Neural progenitor cell (in vitro differentiated cells): Measurements from ENCODE around the gene MTMR4. TPM values are rescaled to one million over a fixed set of nuclear protein-coding genes. Genes with fewer than 3 reads are reported as not detected.

Experiments
- DNase-seq: peaks from one replicate; pipeline ENCODE4 v3.0.0-alpha.2; 2016; ENCODE audit warnings: low spot score
- H2AFZ ChIP-seq: fragments of 200-600 bp; sonication (generic); replicated peaks from 2 replicates; pipeline ENCODE4 v1.6.1; 2016; ENCODE audit warnings: antibody characterized with exemption
- H3F3A ChIP-seq: fragments of 200-600 bp; sonication (generic); 2 replicates; pipeline ENCODE4 v1.6.1; 2016; ENCODE audit warnings: antibody characterized with exemption, low read depth
- H3K27ac ChIP-seq: fragments of 200-600 bp; sonication (generic); 2 replicates; pipeline ENCODE4 v1.5.1; 2016; ENCODE audit warnings: mild to moderate bottlenecking
- H3K27me3 ChIP-seq: fragments of 200-600 bp; sonication (generic); 2 replicates; pipeline ENCODE4 v1.6.1; 2016; ENCODE audit warnings: mild to moderate bottlenecking, moderate library complexity
- H3K36me3 ChIP-seq: fragments of 200-600 bp; sonication (generic); 2 replicates; pipeline ENCODE4 v1.5.1; 2016
- H3K4me1 ChIP-seq: fragments of 200-600 bp; sonication (generic); 2 replicates; pipeline ENCODE4 v1.6.1; 2016; ENCODE audit warnings: mixed run types
- H3K4me2 ChIP-seq: fragments of 200-600 bp; sonication (generic); 2 replicates; pipeline ENCODE4 v1.6.1; 2016
- H3K4me3 ChIP-seq: fragments of 200-600 bp; sonication (generic); 2 replicates; pipeline ENCODE4 v1.5.1; 2016
- H3K79me2 ChIP-seq: fragments of 200-600 bp; sonication (generic); 2 replicates; pipeline ENCODE4 v1.6.1; 2016; ENCODE audit warnings: low read depth
- H3K9ac ChIP-seq: fragments of 200-600 bp; sonication (generic); 2 replicates; pipeline ENCODE4 v1.6.1; 2016
- H3K9me3 ChIP-seq: fragments of 200-600 bp; sonication (generic); 2 replicates; pipeline ENCODE4 v1.5.1; 2016; ENCODE audit warnings: low read depth
- H4K20me1 ChIP-seq: fragments of 200-600 bp; sonication (generic); 2 replicates; pipeline ENCODE4 v1.6.1; 2016; ENCODE audit warnings: low read depth
- H3K27ac Mint-ChIP-seq: 3 replicates; pipeline ENCODE4 v1.8.0; 2021; ENCODE audit warnings: mixed read lengths
- H3K27me3 Mint-ChIP-seq: 2 replicates; pipeline ENCODE4 v1.8.0; 2022; ENCODE audit warnings: low read depth, mild to moderate bottlenecking, inconsistent platforms, moderate library complexity, mixed read lengths; ENCODE audit not compliant: insufficient read depth
- H3K36me3 Mint-ChIP-seq: 3 replicates; pipeline ENCODE4 v1.8.0; 2021; ENCODE audit warnings: mixed read lengths
- H3K4me1 Mint-ChIP-seq: 3 replicates; pipeline ENCODE4 v1.8.0; 2021; ENCODE audit warnings: mixed read lengths
- H3K4me3 Mint-ChIP-seq: 3 replicates; pipeline ENCODE4 v1.8.0; 2021; ENCODE audit warnings: mild to moderate bottlenecking, moderate library complexity, mixed read lengths
- H3K9me3 Mint-ChIP-seq: 3 replicates; pipeline ENCODE4 v1.8.0; 2020; ENCODE audit warnings: mixed read lengths
- EZH2 ChIP-seq: fragments of 200-600 bp; sonication (generic); IDR thresholded peaks from 2 replicates; pipeline ENCODE4 v1.6.1; 2017; ENCODE audit warnings: antibody characterized with exemption, mild to moderate bottlenecking, moderate library complexity
- EZH2phosphoT487 ChIP-seq: fragments of 200-600 bp; sonication (generic); IDR thresholded peaks from 2 replicates; pipeline ENCODE4 v1.6.1; 2017; ENCODE audit warnings: antibody characterized with exemption
- total RNA-seq: library from RNA; depleted of rRNA; stranded (reverse); fragments of >200 nt; gene quantifications from 2 replicates; pipeline ENCODE4 v1.2.3, GENCODE V29; 2015; ENCODE audit warnings: low replicate concordance
- TF ChIP-seq, protein P1 (sequence below): fragments of 200-600 bp; sonication (generic); IDR thresholded peaks from 2 replicates; pipeline ENCODE4 v1.5.1; 2017; ENCODE audit warnings: antibody characterized with exemption, mild to moderate bottlenecking

MTMR4 gene
- total RNA-seq, 1 donor from 2014 or later: 34.0 TPM

DNA sequence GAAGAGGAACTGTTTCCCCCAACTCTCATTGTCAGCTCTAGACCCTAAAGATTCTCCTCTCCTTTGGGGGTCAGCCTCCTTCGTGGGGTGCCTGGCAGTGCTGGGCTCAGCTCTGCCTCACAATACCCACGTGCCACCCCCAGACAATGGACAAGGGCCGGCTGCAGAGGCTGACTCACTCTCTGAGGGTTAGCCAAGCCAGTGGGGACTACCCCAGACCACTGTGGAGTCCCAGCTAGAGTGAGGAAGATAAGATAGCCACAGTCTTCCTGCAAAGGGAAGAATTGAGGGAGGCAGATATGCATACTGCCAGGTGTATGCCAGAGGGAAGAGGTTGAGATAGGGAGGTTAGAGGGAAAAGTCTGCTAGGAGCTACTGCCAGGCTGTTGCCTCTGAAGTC lies 13.5 kb upstream of the MTMR4 start:
- Histone ChIP-seq H3F3A (peaks cover 22% of the 10 kb centered on the region), H4K20me1 (no peaks in the 10 kb centered on the region), H3K36me3 (no peaks in the 10 kb centered on the region), H3K79me2 (no peaks in the 10 kb centered on the region), H3K9me3 (no peaks in the 10 kb centered on the region), H3K9ac (no peak overlapping the region), H3K4me1 (peaks cover 28% of the 10 kb centered on the region), H3K4me3 (no peak overlapping the region), H3K4me2 (no peak overlapping the region), H3K27ac (no peak overlapping the region), H2AFZ (no peak overlapping the region), H3K27me3 (peaks cover 10% of the 10 kb centered on the region)
- no peaks in the 10 kb centered on the region for H3K36me3 Mint-ChIP-seq
- no peak for TF ChIP-seq EZH2
- no peak for TF ChIP-seq EZH2phosphoT487
- TF ChIP-seq, protein P1, sequence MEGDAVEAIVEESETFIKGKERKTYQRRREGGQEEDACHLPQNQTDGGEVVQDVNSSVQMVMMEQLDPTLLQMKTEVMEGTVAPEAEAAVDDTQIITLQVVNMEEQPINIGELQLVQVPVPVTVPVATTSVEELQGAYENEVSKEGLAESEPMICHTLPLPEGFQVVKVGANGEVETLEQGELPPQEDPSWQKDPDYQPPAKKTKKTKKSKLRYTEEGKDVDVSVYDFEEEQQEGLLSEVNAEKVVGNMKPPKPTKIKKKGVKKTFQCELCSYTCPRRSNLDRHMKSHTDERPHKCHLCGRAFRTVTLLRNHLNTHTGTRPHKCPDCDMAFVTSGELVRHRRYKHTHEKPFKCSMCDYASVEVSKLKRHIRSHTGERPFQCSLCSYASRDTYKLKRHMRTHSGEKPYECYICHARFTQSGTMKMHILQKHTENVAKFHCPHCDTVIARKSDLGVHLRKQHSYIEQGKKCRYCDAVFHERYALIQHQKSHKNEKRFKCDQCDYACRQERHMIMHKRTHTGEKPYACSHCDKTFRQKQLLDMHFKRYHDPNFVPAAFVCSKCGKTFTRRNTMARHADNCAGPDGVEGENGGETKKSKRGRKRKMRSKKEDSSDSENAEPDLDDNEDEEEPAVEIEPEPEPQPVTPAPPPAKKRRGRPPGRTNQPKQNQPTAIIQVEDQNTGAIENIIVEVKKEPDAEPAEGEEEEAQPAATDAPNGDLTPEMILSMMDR: no peak
- DNase-seq: no peak
- no peaks in the 10 kb centered on the region for H3K9me3 Mint-ChIP-seq
- H3K27me3 Mint-ChIP-seq: peaks cover 21% of the 10 kb centered on the region
- H3K4me1 Mint-ChIP-seq: peaks cover 16% of the 10 kb centered on the region
- no peak overlapping the region for H3K4me3 Mint-ChIP-seq
- H3K27ac Mint-ChIP-seq: peak overlapping the region; percentile 91

DNA sequence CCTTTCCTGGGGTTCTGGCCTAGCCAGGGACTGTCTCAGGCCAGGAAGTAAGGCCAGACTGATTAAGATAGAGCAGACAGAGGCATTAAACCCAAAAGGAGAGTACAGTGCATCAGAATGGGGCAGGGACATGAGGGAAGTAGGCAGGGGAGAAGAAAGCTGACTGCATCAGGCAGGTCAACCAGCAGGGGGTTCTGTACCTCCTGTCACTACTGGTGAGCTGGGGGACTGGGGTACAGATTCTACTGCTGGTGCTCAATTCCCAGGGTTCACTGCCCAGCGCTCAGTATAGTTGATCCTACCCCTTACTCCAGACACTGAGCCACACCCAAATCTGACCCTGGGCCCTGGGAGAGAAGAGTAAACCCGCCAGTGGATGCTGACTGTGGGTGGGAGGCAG lies 12.9 kb upstream of the MTMR4 start:
- H3K27ac Mint-ChIP-seq: no peak overlapping the region
- H3K9me3 ChIP-seq: no peaks in the 10 kb centered on the region
- H3K36me3 ChIP-seq: no peaks in the 10 kb centered on the region
- H3K27ac ChIP-seq: no peak overlapping the region
- H3K79me2 ChIP-seq: no peaks in the 10 kb centered on the region
- no peak overlapping the region for H3K4me3 Mint-ChIP-seq
- H3K9me3 Mint-ChIP-seq: no peaks in the 10 kb centered on the region
- H3K36me3 Mint-ChIP-seq: no peaks in the 10 kb centered on the region
- no peak for DNase-seq
- TF ChIP-seq EZH2 (no peak), EZH2phosphoT487 (no peak)
- TF ChIP-seq, protein P1: no peak
- H3K4me2 ChIP-seq: no peak overlapping the region
- peaks cover 10% of the 10 kb centered on the region for H3K4me1 Mint-ChIP-seq
- H3K4me3 ChIP-seq: no peak overlapping the region
- H3F3A ChIP-seq: peaks cover 16% of the 10 kb centered on the region
- no peak overlapping the region for H2AFZ ChIP-seq
- peaks cover 18% of the 10 kb centered on the region for H3K27me3 Mint-ChIP-seq
- peaks cover 3% of the 10 kb centered on the region for H3K27me3 ChIP-seq
- H3K9ac ChIP-seq: no peak overlapping the region
- no peaks in the 10 kb centered on the region for H4K20me1 ChIP-seq
- H3K4me1 ChIP-seq: peaks cover 21% of the 10 kb centered on the region

DNA sequence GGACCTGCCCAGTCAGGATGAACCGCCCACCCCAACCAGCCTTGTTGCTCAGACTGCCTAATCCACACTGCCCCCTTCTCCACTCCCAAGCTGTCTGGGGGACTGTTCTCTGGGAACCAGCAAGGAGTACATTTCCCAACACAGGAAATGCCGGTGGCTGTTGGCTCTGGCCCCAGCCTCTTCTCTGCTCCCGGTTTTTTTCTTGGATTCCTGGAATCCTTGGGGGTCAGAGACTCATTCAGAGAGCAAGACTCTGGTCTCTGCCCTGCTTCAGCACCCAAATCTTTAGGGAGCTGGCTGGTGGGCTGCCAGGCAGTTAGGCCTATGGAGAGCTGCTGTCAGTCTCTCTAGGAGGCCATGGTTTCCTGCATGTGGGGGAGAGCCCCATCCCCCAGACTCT lies 10.8 kb upstream of the MTMR4 start:
- no peak overlapping the region for H3K27ac Mint-ChIP-seq
- no peak overlapping the region for H3K27ac ChIP-seq
- H3K4me2 ChIP-seq: no peak overlapping the region
- no peaks in the 10 kb centered on the region for H3K9me3 Mint-ChIP-seq
- H3K27me3 Mint-ChIP-seq: peaks cover 11% of the 10 kb centered on the region
- TF ChIP-seq, protein P1: no peak
- no peak for TF ChIP-seq EZH2phosphoT487
- TF ChIP-seq EZH2: no peak
- DNase-seq: no peak
- H3F3A ChIP-seq: peaks cover under 1% of the 10 kb centered on the region
- H3K4me1 ChIP-seq: peaks cover 8% of the 10 kb centered on the region
- no peak overlapping the region for H2AFZ ChIP-seq
- no peaks in the 10 kb centered on the region for H3K79me2 ChIP-seq
- H3K4me3 Mint-ChIP-seq: no peak overlapping the region
- H3K27me3 ChIP-seq: no peaks in the 10 kb centered on the region
- no peaks in the 10 kb centered on the region for H3K36me3 Mint-ChIP-seq
- no peak overlapping the region for H3K9ac ChIP-seq
- no peak overlapping the region for H3K4me3 ChIP-seq
- peaks cover 8% of the 10 kb centered on the region for H3K4me1 Mint-ChIP-seq
- no peaks in the 10 kb centered on the region for H3K9me3 ChIP-seq
- no peaks in the 10 kb centered on the region for H3K36me3 ChIP-seq
- H4K20me1 ChIP-seq: no peaks in the 10 kb centered on the region
